HepG2 (cell line): ENCODE results near the gene IMPDH1.

Experiments
- ARID2 ChIP-seq: sonication (generic); formaldehyde crosslinking; IDR thresholded peaks from 2 replicates; pipeline ENCODE4 v1.8.1; 2022; ENCODE audit warnings: mild to moderate bottlenecking, missing genetic modification reagents, borderline replicate concordance
- ATF7 ChIP-seq, 2 experiments: fragments of 450-650 bp in 1 of 2; sonication (generic) in 1 of 2; formaldehyde crosslinking in 1 of 2; IDR thresholded peaks; 2 replicates each; pipeline versions ENCODE4 v1.4.0 to v1.6.1; 2016 to 2020; ENCODE audit warnings: antibody characterized with exemption in 1 of 2, mild to moderate bottlenecking in 1 of 2, missing genetic modification reagents in 1 of 2
- BHLHE40 ChIP-seq: IDR thresholded peaks from 2 replicates; pipeline ENCODE4 v1.6.1; 2011; ENCODE audit warnings: low read length, improper control_type of control experiment
- EZH2 ChIP-seq: conservative IDR thresholded peaks from 2 replicates; pipeline ENCODE4 v1.6.1; 2012; ENCODE audit warnings: mild to moderate bottlenecking, low read depth, low read length, moderate library complexity
- PHF20 ChIP-seq: sonication (generic); formaldehyde crosslinking; IDR thresholded peaks from 2 replicates; pipeline ENCODE4 v1.5.0; 2020; ENCODE audit warnings: mild to moderate bottlenecking, missing genetic modification reagents
- POLR2AphosphoS5 ChIP-seq: IDR thresholded peaks from 2 replicates; pipeline ENCODE4 v1.6.1; 2012; ENCODE audit warnings: low read depth, low read length
- SIN3A ChIP-seq: IDR thresholded peaks from 2 replicates; pipeline ENCODE4 v1.6.1; 2011; ENCODE audit warnings: low read depth, mild to moderate bottlenecking, control low read depth, low read length, borderline replicate concordance
- SRF ChIP-seq: IDR thresholded peaks from 2 replicates; pipeline ENCODE4 v1.6.1; 2011; ENCODE audit warnings: mild to moderate bottlenecking, low read depth, low read length, moderate library complexity
- TF ChIP-seq, protein P1 (sequence below): sonication (generic); formaldehyde crosslinking; IDR thresholded peaks from 2 replicates; pipeline ENCODE4 v1.5.0; 2020; ENCODE audit warnings: mild to moderate bottlenecking, missing genetic modification reagents, moderate library complexity
- TF ChIP-seq, protein P2 (sequence below): sonication (generic); formaldehyde crosslinking; IDR thresholded peaks from 2 replicates; pipeline ENCODE4 v1.5.0; 2020; ENCODE audit warnings: missing genetic modification reagents
- TF ChIP-seq, protein P3 (sequence below): sonication (generic); formaldehyde crosslinking; IDR thresholded peaks from 2 replicates; pipeline ENCODE4 v1.5.0; 2020; ENCODE audit warnings: mild to moderate bottlenecking, missing genetic modification reagents

DNA sequence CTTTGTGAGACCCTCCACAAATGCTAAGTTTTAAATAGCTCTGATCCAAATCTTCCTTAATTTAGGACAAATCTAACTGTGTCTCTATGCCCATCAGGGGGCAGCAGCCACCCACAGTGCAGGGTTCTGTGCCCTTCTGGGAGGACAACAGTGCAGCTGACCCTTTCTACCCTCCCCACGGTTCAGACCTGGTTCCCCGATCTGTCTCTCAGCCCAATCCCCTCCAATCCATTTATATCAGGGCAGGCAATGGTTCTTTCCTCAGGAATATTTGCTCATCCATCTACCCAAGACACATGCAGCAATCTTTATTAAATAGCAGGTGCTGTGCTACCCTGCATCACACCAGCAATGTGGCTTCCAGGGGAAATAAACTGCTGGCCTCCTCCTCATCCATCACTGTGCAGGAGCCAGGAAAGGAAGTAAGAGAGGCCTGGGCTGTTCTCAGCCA, 62.1 kb downstream of the IMPDH1 start:
- no peak for TF ChIP-seq SIN3A
- no peak for TF ChIP-seq SRF
- TF ChIP-seq ATF7 (IDR thresholded peaks at IDR 0.05), result no peak
- no peak for TF ChIP-seq ATF7 (CRISPR knock-in tag; IDR thresholded peaks at IDR 0.05)
- TF ChIP-seq EZH2, result no peak
- TF ChIP-seq ARID2 (CRISPR knock-in tag), result no peak
- TF ChIP-seq, protein P1, sequence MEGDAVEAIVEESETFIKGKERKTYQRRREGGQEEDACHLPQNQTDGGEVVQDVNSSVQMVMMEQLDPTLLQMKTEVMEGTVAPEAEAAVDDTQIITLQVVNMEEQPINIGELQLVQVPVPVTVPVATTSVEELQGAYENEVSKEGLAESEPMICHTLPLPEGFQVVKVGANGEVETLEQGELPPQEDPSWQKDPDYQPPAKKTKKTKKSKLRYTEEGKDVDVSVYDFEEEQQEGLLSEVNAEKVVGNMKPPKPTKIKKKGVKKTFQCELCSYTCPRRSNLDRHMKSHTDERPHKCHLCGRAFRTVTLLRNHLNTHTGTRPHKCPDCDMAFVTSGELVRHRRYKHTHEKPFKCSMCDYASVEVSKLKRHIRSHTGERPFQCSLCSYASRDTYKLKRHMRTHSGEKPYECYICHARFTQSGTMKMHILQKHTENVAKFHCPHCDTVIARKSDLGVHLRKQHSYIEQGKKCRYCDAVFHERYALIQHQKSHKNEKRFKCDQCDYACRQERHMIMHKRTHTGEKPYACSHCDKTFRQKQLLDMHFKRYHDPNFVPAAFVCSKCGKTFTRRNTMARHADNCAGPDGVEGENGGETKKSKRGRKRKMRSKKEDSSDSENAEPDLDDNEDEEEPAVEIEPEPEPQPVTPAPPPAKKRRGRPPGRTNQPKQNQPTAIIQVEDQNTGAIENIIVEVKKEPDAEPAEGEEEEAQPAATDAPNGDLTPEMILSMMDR (CRISPR knock-in tag), result peak; percentile 84
- no peak for TF ChIP-seq PHF20 (CRISPR knock-in tag)
- no peak for TF ChIP-seq BHLHE40
- TF ChIP-seq, protein P2, sequence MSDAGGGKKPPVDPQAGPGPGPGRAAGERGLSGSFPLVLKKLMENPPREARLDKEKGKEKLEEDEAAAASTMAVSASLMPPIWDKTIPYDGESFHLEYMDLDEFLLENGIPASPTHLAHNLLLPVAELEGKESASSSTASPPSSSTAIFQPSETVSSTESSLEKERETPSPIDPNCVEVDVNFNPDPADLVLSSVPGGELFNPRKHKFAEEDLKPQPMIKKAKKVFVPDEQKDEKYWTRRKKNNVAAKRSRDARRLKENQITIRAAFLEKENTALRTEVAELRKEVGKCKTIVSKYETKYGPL (CRISPR knock-in tag), result no peak
- TF ChIP-seq, protein P3, sequence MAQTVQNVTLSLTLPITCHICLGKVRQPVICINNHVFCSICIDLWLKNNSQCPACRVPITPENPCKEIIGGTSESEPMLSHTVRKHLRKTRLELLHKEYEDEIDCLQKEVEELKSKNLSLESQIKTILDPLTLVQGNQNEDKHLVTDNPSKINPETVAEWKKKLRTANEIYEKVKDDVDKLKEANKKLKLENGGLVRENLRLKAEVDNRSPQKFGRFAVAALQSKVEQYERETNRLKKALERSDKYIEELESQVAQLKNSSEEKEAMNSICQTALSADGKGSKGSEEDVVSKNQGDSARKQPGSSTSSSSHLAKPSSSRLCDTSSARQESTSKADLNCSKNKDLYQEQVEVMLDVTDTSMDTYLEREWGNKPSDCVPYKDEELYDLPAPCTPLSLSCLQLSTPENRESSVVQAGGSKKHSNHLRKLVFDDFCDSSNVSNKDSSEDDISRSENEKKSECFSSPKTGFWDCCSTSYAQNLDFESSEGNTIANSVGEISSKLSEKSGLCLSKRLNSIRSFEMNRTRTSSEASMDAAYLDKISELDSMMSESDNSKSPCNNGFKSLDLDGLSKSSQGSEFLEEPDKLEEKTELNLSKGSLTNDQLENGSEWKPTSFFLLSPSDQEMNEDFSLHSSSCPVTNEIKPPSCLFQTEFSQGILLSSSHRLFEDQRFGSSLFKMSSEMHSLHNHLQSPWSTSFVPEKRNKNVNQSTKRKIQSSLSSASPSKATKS (CRISPR knock-in tag), result no peak
- TF ChIP-seq POLR2AphosphoS5, result no peak
